ENCODE measurements around the gene EBF3.

DNA sequence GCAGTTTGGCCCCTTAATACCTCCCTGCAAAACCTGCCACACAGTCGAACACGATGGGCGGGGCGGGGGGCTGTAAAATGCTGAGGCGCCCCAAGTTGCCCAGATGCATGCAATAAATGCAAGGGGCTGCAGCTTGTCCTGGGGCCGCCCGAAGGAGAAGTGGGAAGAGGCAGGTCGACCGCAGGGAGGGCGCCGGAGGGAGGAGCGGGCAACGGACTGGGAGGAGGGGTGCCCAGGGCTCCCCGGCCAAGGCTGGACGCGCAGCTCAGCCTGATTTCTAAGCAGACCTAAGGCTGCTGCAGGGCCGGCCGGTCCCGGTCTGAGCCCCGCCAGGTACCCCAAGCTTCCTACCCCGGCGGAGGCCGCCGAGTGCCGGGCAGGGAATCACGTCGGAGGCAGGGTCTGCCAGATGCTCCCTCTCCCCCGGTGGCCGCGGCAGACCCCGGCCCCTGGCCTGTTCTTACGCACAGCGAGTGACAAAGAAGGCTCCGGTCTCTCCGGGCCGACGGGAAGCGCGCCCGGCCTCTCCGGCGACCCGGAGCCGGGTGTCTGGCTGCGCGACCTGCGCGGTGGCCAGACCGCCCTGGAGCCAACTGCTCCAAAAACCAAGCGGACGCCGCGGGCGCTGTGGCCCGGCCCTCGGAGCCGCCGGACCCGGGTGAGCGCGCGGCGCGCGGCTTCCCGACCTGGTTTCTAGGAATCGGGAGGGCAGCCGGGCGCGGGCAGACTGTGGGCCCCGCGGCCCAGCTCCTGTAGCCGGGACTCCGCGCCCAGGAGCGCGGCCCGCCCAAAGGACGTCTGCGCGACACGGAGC lies 744 bp upstream of the EBF3 start:
- TF ChIP-seq, protein P1, sequence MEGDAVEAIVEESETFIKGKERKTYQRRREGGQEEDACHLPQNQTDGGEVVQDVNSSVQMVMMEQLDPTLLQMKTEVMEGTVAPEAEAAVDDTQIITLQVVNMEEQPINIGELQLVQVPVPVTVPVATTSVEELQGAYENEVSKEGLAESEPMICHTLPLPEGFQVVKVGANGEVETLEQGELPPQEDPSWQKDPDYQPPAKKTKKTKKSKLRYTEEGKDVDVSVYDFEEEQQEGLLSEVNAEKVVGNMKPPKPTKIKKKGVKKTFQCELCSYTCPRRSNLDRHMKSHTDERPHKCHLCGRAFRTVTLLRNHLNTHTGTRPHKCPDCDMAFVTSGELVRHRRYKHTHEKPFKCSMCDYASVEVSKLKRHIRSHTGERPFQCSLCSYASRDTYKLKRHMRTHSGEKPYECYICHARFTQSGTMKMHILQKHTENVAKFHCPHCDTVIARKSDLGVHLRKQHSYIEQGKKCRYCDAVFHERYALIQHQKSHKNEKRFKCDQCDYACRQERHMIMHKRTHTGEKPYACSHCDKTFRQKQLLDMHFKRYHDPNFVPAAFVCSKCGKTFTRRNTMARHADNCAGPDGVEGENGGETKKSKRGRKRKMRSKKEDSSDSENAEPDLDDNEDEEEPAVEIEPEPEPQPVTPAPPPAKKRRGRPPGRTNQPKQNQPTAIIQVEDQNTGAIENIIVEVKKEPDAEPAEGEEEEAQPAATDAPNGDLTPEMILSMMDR (IDR thresholded peaks at IDR 0.05) = no peak
- no peak for TF ChIP-seq POLR2A (IDR thresholded peaks at IDR 0.05)
